PC-3 (cell line): ENCODE measurements around the gene TKTL1. TPM values are rescaled to one million over a fixed set of nuclear protein-coding genes. Genes with fewer than 3 reads are reported as not detected.

ENCODE experiments used
- ATAC-seq: fragments of 200-7000 bp; cut with Tn5 transposase; 2 replicates; pipeline ENCODE4 v1.9.1; 2020; ENCODE audit warnings: mild to moderate bottlenecking, moderate library complexity
- BruUV-seq: library from RNA; stranded (reverse); fragments of 400-500 nt; replicated peaks from 2 replicates; lab custom pipeline; 2021; lab: Mats Ljungman, UMichigan
- CTCF ChIA-PET: fragments of 300-600 bp; sonication (Branson Sonifier 250); formaldehyde crosslinking; loops from one replicate; lab custom pipeline; 2022; ENCODE audit warnings: antibody characterized with exemption; lab: Charles Lee
- POLR2A ChIA-PET: fragments of 300-600 bp; sonication (Branson Sonifier 250); formaldehyde crosslinking; loops from one replicate; lab custom pipeline; 2022; ENCODE audit warnings: antibody characterized with exemption; ENCODE audit not compliant: unreplicated experiment; lab: Charles Lee
- DNase-seq: peaks from one replicate; pipeline ENCODE4 v3.0.0-alpha.2; 2015
- H2AFZ ChIP-seq: fragments of 300-600 bp; sonication (generic); 2 replicates; pipeline ENCODE4 v1.6.0; 2016; ENCODE audit warnings: antibody characterized with exemption, low read length
- H3F3A ChIP-seq: fragments of 300-600 bp; sonication (generic); one replicate; pipeline ENCODE4 v1.6.0; 2017; ENCODE audit warnings: antibody characterized with exemption, low read length, control low read depth, mild to moderate bottlenecking; ENCODE audit not compliant: unreplicated experiment
- H3K27ac ChIP-seq: fragments of 300-600 bp; sonication (generic); 2 replicates; pipeline ENCODE4 v1.5.1; 2016; ENCODE audit warnings: mild to moderate bottlenecking, low read length
- H3K27me3 ChIP-seq: fragments of 300-600 bp; sonication (generic); 2 replicates; pipeline ENCODE4 v1.6.1; 2016; ENCODE audit warnings: low read length, mixed read lengths
- H3K36me3 ChIP-seq: fragments of 300-600 bp; sonication (generic); 2 replicates; pipeline ENCODE4 v1.6.1; 2016; ENCODE audit warnings: low read depth, mixed run types, low read length, mixed read lengths
- H3K4me1 ChIP-seq: fragments of 300-600 bp; sonication (generic); 2 replicates; pipeline ENCODE4 v1.5.1; 2016; ENCODE audit warnings: low read length; ENCODE audit not compliant: insufficient read depth
- H3K4me2 ChIP-seq: fragments of 300-600 bp; sonication (generic); 2 replicates; pipeline ENCODE4 v1.6.0; 2016; ENCODE audit warnings: low read length
- H3K4me3 ChIP-seq: fragments of 300-600 bp; sonication (generic); 2 replicates; pipeline ENCODE4 v1.5.1; 2016; ENCODE audit warnings: mild to moderate bottlenecking, low read length, mixed read lengths
- H3K79me2 ChIP-seq: fragments of 300-600 bp; sonication (generic); 2 replicates; pipeline ENCODE4 v1.6.1; 2017; ENCODE audit warnings: low read length, mixed read lengths
- H3K9ac ChIP-seq: fragments of 300-600 bp; sonication (generic); 2 replicates; pipeline ENCODE4 v1.6.0; 2016; ENCODE audit warnings: mild to moderate bottlenecking, low read length
- H3K9me2 ChIP-seq: fragments of 300-600 bp; sonication (generic); replicated peaks from 2 replicates; pipeline ENCODE4 v1.6.1; 2016; ENCODE audit warnings: mixed run types, low read length, mixed read lengths
- H3K9me3 ChIP-seq: fragments of 300-600 bp; sonication (generic); 2 replicates; pipeline ENCODE4 v1.6.1; 2016; ENCODE audit warnings: low read length, mixed read lengths
- H4K20me1 ChIP-seq: fragments of 300-600 bp; sonication (generic); 2 replicates; pipeline ENCODE4 v1.6.1; 2016; ENCODE audit warnings: low read length, mixed read lengths
- EZH2 ChIP-seq: fragments of 300-600 bp; sonication (generic); IDR thresholded peaks from one replicate; pipeline ENCODE4 v1.6.1; 2017; ENCODE audit warnings: antibody characterized with exemption, mild to moderate bottlenecking, low read length; ENCODE audit not compliant: unreplicated experiment
- EZH2phosphoT487 ChIP-seq: fragments of 300-600 bp; sonication (generic); IDR thresholded peaks from 2 replicates; pipeline ENCODE4 v1.6.1; 2018; ENCODE audit warnings: mild to moderate bottlenecking, antibody characterized with exemption, low read length, borderline replicate concordance
- intact Hi-C: fragments of 100-400 bp; cut with micrococcal nuclease; formaldehyde crosslinking; loops from 2 replicates; pipeline ENCODE4 v1.9.0; 2023
- total RNA-seq: library from RNA; depleted of rRNA; stranded (reverse); fragments of >200 nt; gene quantifications from 2 replicates; pipeline ENCODE4 v1.2.3, GENCODE V29; 2014
- TF ChIP-seq, protein P1 (sequence below): fragments of 300-600 bp; sonication (generic); conservative IDR thresholded peaks from 2 replicates; pipeline ENCODE4 v1.5.1; 2017; ENCODE audit warnings: antibody characterized with exemption, low read depth, mild to moderate bottlenecking, low read length

Gene TKTL1
- total RNA-seq, 1 experiment from 2014 or later, result not detected

DNA sequence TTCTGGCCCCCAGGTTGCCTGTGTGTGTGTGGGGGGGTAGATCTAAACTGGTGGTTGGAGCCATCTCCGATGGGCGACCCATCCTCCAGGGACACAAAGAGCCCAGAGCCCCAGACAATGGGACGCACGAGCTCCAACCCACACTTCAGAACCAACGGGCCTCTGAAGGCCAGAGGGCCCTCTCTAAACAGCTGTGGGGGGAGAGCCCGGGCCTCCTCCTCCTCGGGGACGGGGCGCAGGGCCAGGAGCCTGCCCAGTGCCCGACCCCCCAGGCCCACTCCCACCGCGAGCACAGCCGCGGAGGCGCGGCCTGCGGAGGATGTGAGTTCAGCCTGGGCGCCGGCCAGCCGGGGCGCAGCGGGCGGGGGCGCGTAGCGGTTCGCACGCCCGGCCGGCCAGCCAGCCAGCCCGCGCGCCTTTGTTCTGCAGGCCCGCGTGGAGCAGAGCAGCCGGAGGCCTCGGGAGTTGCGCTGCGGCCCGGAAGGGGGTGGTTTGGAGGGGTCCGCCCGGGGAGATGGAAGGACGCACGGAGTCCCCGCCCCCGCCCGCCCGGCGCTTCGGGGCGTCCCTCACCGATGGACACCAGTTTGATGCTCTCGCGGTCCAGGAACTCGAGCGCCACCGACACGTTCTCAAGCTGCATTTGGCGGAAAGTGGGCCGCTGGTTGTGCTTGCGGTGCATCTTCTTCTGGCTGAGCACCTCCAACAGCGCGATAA, 74.9 kb downstream of the TKTL1 start:
- peak overlapping the region; percentile 91 for H3K9ac ChIP-seq
- ATAC-seq (no peak), DNase-seq (no peak)
- ChIA-PET POLR2A (interaction anchor here (0.5 to 0.7 kb wide), 3 partner anchors 13 to 174 kb away, joined by 3 to 4 read pairs (median 3); no protein-coding TSS in a partner anchor), CTCF (no interaction called here)
- peaks cover 88% of the 10 kb centered on the region for H3K79me2 ChIP-seq
- no peak overlapping the region for H2AFZ ChIP-seq
- peak overlapping the region; percentile 97 for H3K27ac ChIP-seq
- H3F3A ChIP-seq, result no peaks in the 10 kb centered on the region
- peaks cover 31% of the 10 kb centered on the region for H3K36me3 ChIP-seq
- no peaks in the 10 kb centered on the region for H3K27me3 ChIP-seq
- peaks cover 27% of the 10 kb centered on the region for H4K20me1 ChIP-seq
- no TSS peak for BruUV-seq
- no peaks in the 10 kb centered on the region for H3K9me2 ChIP-seq
- peak overlapping the region; percentile 83 for H3K4me3 ChIP-seq
- TF ChIP-seq EZH2 (no peak), EZH2phosphoT487 (no peak)
- TF ChIP-seq, protein P1, sequence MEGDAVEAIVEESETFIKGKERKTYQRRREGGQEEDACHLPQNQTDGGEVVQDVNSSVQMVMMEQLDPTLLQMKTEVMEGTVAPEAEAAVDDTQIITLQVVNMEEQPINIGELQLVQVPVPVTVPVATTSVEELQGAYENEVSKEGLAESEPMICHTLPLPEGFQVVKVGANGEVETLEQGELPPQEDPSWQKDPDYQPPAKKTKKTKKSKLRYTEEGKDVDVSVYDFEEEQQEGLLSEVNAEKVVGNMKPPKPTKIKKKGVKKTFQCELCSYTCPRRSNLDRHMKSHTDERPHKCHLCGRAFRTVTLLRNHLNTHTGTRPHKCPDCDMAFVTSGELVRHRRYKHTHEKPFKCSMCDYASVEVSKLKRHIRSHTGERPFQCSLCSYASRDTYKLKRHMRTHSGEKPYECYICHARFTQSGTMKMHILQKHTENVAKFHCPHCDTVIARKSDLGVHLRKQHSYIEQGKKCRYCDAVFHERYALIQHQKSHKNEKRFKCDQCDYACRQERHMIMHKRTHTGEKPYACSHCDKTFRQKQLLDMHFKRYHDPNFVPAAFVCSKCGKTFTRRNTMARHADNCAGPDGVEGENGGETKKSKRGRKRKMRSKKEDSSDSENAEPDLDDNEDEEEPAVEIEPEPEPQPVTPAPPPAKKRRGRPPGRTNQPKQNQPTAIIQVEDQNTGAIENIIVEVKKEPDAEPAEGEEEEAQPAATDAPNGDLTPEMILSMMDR, result no peak
- H3K4me2 ChIP-seq, result peak overlapping the region; percentile 94
- intact Hi-C loops, result loop anchor here (10.0 kb wide), 1 partner anchor 396 kb away; the partner anchor contains the start of genes HCFC1 and TMEM187
- no peaks in the 10 kb centered on the region for H3K9me3 ChIP-seq
- peaks cover 36% of the 10 kb centered on the region for H3K4me1 ChIP-seq

DNA sequence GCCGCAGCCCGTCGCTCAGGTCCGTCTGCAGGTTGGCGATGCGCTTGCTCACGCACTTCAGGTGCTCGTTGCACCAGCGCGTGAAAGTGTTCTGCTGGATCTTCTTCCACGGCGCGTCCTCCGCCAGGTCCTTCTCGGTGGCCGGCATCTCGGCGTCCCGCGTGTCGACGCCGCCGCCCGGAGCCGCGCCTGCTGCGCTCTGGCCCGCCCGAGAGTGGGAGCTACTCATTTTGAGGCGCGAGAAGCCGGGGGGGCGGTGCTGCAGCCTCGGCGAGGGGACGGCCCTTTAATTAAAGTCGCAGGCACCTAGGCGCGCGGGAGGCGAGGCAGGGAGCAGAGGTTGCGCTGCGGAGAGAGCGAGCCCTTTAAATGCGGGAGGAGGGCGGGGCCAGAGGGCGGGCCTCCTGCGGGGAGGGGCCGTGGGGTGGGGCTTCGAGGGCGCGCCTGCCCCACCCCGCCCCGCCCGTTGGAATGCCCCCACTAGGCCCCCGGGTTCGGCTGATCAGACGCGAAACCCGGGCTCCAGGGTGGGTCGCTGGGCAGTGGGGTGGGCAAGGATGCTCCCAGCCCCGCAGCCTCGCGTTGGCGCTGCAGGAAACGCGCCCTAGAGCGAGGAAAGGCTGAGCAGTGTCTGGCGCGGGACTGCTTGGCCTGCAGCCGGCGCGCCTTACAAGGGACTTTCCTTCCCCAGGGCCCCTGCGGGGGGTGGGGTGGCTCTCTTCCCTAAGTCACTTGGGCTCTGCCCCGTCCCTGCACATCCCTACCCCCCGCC, 75.6 kb downstream of the TKTL1 start:
- peak overlapping the region; percentile 97 for H3K27ac ChIP-seq
- H3K4me3 ChIP-seq, result peak overlapping the region; percentile 83
- POLR2A ChIA-PET, result interaction anchor here (0.5 to 0.7 kb wide), 4 partner anchors 14 to 173 kb away, joined by 3 to 4 read pairs (median 3); no protein-coding TSS in a partner anchor
- peaks cover 81% of the 10 kb centered on the region for H3K79me2 ChIP-seq
- no peaks in the 10 kb centered on the region for H3K9me2 ChIP-seq
- BruUV-seq, result no TSS peak
- intact Hi-C loops, result loop anchor here (10.0 kb wide), 1 partner anchor 396 kb away; the partner anchor contains the start of genes HCFC1 and TMEM187
- peak; percentile 93 for DNase-seq
- TF ChIP-seq EZH2, result no peak
- TF ChIP-seq, protein P1, result no peak
- H3K36me3 ChIP-seq, result peaks cover 24% of the 10 kb centered on the region
- H3K27me3 ChIP-seq, result no peaks in the 10 kb centered on the region
- H3K9me3 ChIP-seq, result no peaks in the 10 kb centered on the region
- H2AFZ ChIP-seq, result peak overlapping the region; percentile 50; the same call in 1 of the 2 replicates
- CTCF ChIA-PET, result no interaction called here
- peaks cover 36% of the 10 kb centered on the region for H3K4me1 ChIP-seq
- no peaks in the 10 kb centered on the region for H3F3A ChIP-seq
- peak overlapping the region; percentile 94 for H3K4me2 ChIP-seq
- peak overlapping the region; percentile 91 for H3K9ac ChIP-seq
- peaks cover 25% of the 10 kb centered on the region for H4K20me1 ChIP-seq
- ATAC-seq, result peak; percentile 35
